SKM-1 treated with dmso at 0.1 percent for 144 hours (cell line): Measurements from ENCODE around the gene CLASP1.
"Not testable (repeated sequence)": the region's sequence is repeated elsewhere in the genome, so short reads cannot be mapped to it uniquely, and the experiment has no call there.

Experiments used
- DNase-seq: peaks from one replicate; lab custom pipeline; 2025; ENCODE audit not compliant: unreplicated experiment; lab: John Stamatoyannopoulos, UW

Gene CLASP1

GRCh38 chr2:121351521-121352318, 297.5 kb downstream of the CLASP1 start:
- no peak for DNase-seq

GRCh38 chr2:121350890-121351289, 298.4 kb downstream of the CLASP1 start:
- no peak for DNase-seq

GRCh38 chr2:121350402-121350775, 298.9 kb downstream of the CLASP1 start:
- no peak for DNase-seq

GRCh38 chr2:121349721-121350401, 299.4 kb downstream of the CLASP1 start:
- no peak for DNase-seq

GRCh38 chr2:121348128-121348740, 301.0 kb downstream of the CLASP1 start:
- DNase-seq, result no peak

GRCh38 chr2:121346859-121347258, 302.4 kb downstream of the CLASP1 start:
- DNase-seq, result no peak

- DNase-seq, result no peak
Observed at GRCh38 chr2:121346407-121346806, 302.9 kb downstream of the CLASP1 start.

GRCh38 chr2:121345887-121346286, 303.4 kb downstream of the CLASP1 start:
- DNase-seq, result no peak

GRCh38 chr2:121345101-121345500, 304.2 kb downstream of the CLASP1 start:
- DNase-seq, result no peak

GRCh38 chr2:121343828-121344399, 305.3 kb downstream of the CLASP1 start:
- DNase-seq, result not testable (repeated sequence)

GRCh38 chr2:121343191-121343590, 306.1 kb downstream of the CLASP1 start:
- no peak for DNase-seq

- DNase-seq, result no peak
Observed at GRCh38 chr2:121342751-121343150, 306.5 kb downstream of the CLASP1 start.

GRCh38 chr2:121340926-121341325, 308.3 kb downstream of the CLASP1 start:
- DNase-seq, result no peak

- no peak for DNase-seq
Observed at GRCh38 chr2:121338281-121338680, 311.0 kb downstream of the CLASP1 start.

GRCh38 chr2:121336528-121337294, 312.6 kb downstream of the CLASP1 start:
- no peak for DNase-seq

GRCh38 chr2:121335294-121336290, 313.7 kb downstream of the CLASP1 start:
- no peak for DNase-seq

- DNase-seq, result no peak
Observed at GRCh38 chr2:121334581-121335293, 314.5 kb downstream of the CLASP1 start.

- DNase-seq, result no peak
Observed at GRCh38 chr2:121333834-121334558, 315.3 kb downstream of the CLASP1 start.
